MCF 10A (cell line): ENCODE results near the gene ACACA. TPM values are rescaled to one million over a fixed set of nuclear protein-coding genes. Genes with fewer than 3 reads are reported as not detected.

Experiments
- BruUV-seq: library from RNA; stranded (reverse); fragments of 400-500 nt; replicated peaks from 2 replicates; lab custom pipeline; 2021; lab: Mats Ljungman, UMichigan
- CTCF ChIA-PET: fragments of 300-600 bp; sonication (Branson Sonifier 250); formaldehyde crosslinking; extraction: SDS; loops from one replicate; lab custom pipeline; 2021; ENCODE audit warnings: antibody characterized with exemption, inconsistent platforms; lab: Yijun Ruan, JAX
- POLR2A ChIA-PET: fragments of 300-600, 350-650 bp; sonication (Branson Sonifier 250); formaldehyde crosslinking; extraction: SDS; loops from one replicate; lab custom pipeline; 2020; ENCODE audit warnings: antibody characterized with exemption, inconsistent platforms; lab: Yijun Ruan, JAX
- DNase-seq: peaks from one replicate; pipeline ENCODE4 v3.0.0-alpha.2; 2018; ENCODE audit not compliant: unreplicated experiment
- H3K27ac Mint-ChIP-seq: one replicate; pipeline ENCODE4 v1.8.0; 2022; ENCODE audit warnings: mild to moderate bottlenecking, low read depth, mixed read lengths; ENCODE audit not compliant: unreplicated experiment
- H3K27me3 Mint-ChIP-seq: one replicate; pipeline ENCODE4 v1.8.0; 2022; ENCODE audit warnings: mixed read lengths; ENCODE audit not compliant: insufficient read depth, unreplicated experiment
- H3K36me3 Mint-ChIP-seq: one replicate; pipeline ENCODE4 v1.8.0; 2022; ENCODE audit warnings: mild to moderate bottlenecking, moderate library complexity, mixed read lengths; ENCODE audit not compliant: insufficient read depth, unreplicated experiment
- H3K4me1 Mint-ChIP-seq: one replicate; pipeline ENCODE4 v1.8.0; 2022; ENCODE audit warnings: mixed read lengths; ENCODE audit not compliant: insufficient read depth, unreplicated experiment
- H3K4me3 Mint-ChIP-seq: one replicate; pipeline ENCODE4 v1.8.0; 2022; ENCODE audit warnings: mild to moderate bottlenecking, moderate library complexity, mixed read lengths; ENCODE audit not compliant: unreplicated experiment
- H3K9me3 Mint-ChIP-seq: one replicate; pipeline ENCODE4 v1.8.0; 2022; ENCODE audit warnings: mixed read lengths; ENCODE audit not compliant: unreplicated experiment
- intact Hi-C: fragments of 100-400 bp; cut with micrococcal nuclease; formaldehyde crosslinking; loops from 2 replicates; pipeline ENCODE4 v1.14.1; 2022
- total RNA-seq: library from RNA; stranded (reverse); gene quantifications from 2 replicates; pipeline ENCODE4 v1.2.3, GENCODE V29; 2022
- TF ChIP-seq, protein P1 (sequence below): fragments of 200-600 bp; IDR thresholded peaks from one replicate; pipeline ENCODE4 v1.8.0; 2022; ENCODE audit warnings: antibody characterized with exemption, mild to moderate bottlenecking; ENCODE audit not compliant: unreplicated experiment

Gene ACACA
- total RNA-seq, 1 experiment from 2014 or later = 100 TPM

GRCh38 chr17:37261286-37261685 is 145.3 kb downstream of the ACACA start:
- H3K36me3 Mint-ChIP-seq = peaks cover 76% of the 10 kb centered on the region
- no peak for DNase-seq
- no TSS peak for BruUV-seq
- peaks cover 7% of the 10 kb centered on the region for H3K9me3 Mint-ChIP-seq
- POLR2A ChIA-PET = interaction anchor here (0.8 kb wide), 1 partner anchor 28 kb away, joined by 3 read pairs; no protein-coding TSS in a partner anchor
- H3K4me1 Mint-ChIP-seq = no peaks in the 10 kb centered on the region
- H3K4me3 Mint-ChIP-seq = no peak overlapping the region
- intact Hi-C loops = no loop called here
- no peak overlapping the region for H3K27ac Mint-ChIP-seq
- no peaks in the 10 kb centered on the region for H3K27me3 Mint-ChIP-seq
- CTCF ChIA-PET = interaction anchor here (0.5 to 0.6 kb wide), 2 partner anchors 247 to 1238 kb away, joined by 3 read pairs; no protein-coding TSS in a partner anchor
- TF ChIP-seq, protein P1, sequence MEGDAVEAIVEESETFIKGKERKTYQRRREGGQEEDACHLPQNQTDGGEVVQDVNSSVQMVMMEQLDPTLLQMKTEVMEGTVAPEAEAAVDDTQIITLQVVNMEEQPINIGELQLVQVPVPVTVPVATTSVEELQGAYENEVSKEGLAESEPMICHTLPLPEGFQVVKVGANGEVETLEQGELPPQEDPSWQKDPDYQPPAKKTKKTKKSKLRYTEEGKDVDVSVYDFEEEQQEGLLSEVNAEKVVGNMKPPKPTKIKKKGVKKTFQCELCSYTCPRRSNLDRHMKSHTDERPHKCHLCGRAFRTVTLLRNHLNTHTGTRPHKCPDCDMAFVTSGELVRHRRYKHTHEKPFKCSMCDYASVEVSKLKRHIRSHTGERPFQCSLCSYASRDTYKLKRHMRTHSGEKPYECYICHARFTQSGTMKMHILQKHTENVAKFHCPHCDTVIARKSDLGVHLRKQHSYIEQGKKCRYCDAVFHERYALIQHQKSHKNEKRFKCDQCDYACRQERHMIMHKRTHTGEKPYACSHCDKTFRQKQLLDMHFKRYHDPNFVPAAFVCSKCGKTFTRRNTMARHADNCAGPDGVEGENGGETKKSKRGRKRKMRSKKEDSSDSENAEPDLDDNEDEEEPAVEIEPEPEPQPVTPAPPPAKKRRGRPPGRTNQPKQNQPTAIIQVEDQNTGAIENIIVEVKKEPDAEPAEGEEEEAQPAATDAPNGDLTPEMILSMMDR = no peak

DNA sequence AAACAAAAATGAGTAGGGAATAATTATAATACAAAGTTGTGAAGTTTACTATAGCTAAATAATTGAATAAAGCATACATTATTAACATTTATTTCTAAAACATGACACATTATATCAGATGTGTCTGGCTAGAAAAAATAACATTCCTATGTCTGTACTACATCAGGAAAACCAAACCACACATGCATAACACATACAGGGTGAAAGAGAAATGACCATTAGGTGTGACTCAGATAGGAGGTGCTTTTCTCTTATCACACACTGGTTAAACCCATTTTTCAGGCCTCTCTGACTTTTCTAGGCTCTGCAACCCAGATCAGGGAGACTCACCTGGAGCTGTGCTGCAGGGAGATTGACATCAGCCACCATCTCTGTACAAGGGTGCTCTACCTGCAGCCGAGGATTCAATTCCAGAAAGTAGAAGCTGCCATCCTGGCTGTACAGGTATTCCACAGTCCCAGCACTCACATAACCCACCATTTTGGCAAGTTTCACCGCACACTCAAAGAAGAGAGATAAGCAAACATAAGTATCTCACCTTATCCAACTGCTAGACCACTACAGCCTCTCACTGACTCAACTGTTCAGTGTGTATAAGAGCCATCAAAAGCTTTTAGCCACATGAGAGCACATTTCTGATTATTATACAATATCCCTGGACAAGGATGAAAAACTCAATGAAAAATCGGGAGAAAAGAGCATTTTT is 147.5 kb downstream of the ACACA start:
- H3K9me3 Mint-ChIP-seq = no peaks in the 10 kb centered on the region
- no peak for DNase-seq
- TF ChIP-seq, protein P1 = no peak
- ChIA-PET CTCF (interaction anchor here (0.6 kb wide), 1 partner anchor 182 kb away, joined by 3 read pairs; no protein-coding TSS in a partner anchor), POLR2A (interaction anchor here (0.6 to 1.2 kb wide), 4 partner anchors 9 to 532 kb away, joined by 3 to 7 read pairs (median 3); no protein-coding TSS in a partner anchor)
- H3K27me3 Mint-ChIP-seq = no peaks in the 10 kb centered on the region
- no peak overlapping the region for H3K27ac Mint-ChIP-seq
- no peak overlapping the region for H3K4me3 Mint-ChIP-seq
- no peaks in the 10 kb centered on the region for H3K4me1 Mint-ChIP-seq
- no TSS peak for BruUV-seq
- peaks cover 72% of the 10 kb centered on the region for H3K36me3 Mint-ChIP-seq
- intact Hi-C loops = no loop called here

DNA sequence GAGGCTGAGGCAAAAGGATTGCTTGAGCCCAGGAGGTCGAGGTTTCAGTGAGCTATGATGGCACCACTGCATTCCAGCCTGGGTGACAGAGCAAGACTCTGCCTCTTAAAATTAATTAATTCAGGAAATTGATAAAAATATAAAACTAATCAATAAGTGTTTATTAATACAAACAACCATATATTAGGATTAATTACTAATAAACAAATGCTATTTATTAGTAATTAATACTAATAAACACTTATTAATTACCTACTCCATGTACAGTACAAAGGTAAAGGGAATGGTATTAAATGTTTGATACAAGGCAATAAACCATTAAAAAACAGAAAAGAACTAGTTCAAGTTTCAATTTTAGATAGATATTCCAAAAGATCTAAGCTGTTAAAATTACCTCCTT is 150.0 kb downstream of the ACACA start:
- no peak for DNase-seq
- intact Hi-C loops = no loop called here
- Mint-ChIP-seq H3K27me3 (no peaks in the 10 kb centered on the region), H3K36me3 (peaks cover 72% of the 10 kb centered on the region), H3K9me3 (no peaks in the 10 kb centered on the region), H3K4me1 (no peaks in the 10 kb centered on the region), H3K4me3 (no peak overlapping the region), H3K27ac (no peak overlapping the region)
- TF ChIP-seq, protein P1 = no peak
- BruUV-seq = no TSS peak
- ChIA-PET POLR2A (interaction anchor here (0.6 kb wide), 2 partner anchors 12 kb away, joined by 3 to 4 read pairs; no protein-coding TSS in a partner anchor), CTCF (interaction anchor here (4.8 kb wide), 1 partner anchor 17 kb away, joined by 19 read pairs; no protein-coding TSS in a partner anchor)

DNA sequence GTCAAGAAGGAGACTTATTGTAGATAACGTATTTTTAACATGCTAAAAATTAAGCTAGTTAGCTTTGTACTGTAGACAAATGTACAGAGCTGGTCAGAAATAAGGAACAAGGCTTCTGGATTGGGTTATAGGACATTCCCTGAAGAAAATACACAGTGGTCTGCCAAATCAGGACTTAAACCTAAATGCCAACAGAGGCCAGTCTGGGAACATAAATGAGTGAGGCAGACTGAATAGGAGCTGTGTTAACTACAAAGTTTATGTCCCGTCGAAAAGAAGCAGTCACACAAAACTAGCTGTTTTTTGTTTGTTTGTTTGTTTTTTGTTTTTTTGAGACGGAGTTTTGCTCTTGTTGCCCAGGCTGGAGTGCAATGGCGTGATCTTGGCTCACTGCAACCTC is 151.2 kb downstream of the ACACA start:
- H3K4me1 Mint-ChIP-seq = no peaks in the 10 kb centered on the region
- no TSS peak for BruUV-seq
- ChIA-PET POLR2A (interaction anchor here (0.6 kb wide), 1 partner anchor 681 kb away, joined by 3 read pairs; no protein-coding TSS in a partner anchor), CTCF (interaction anchor here (0.6 to 4.8 kb wide), 7 partner anchors 9 to 315 kb away, joined by 3 to 19 read pairs (median 4); no protein-coding TSS in a partner anchor)
- intact Hi-C loops = no loop called here
- no peak for DNase-seq
- peaks cover 74% of the 10 kb centered on the region for H3K36me3 Mint-ChIP-seq
- no peaks in the 10 kb centered on the region for H3K9me3 Mint-ChIP-seq
- H3K27me3 Mint-ChIP-seq = no peaks in the 10 kb centered on the region
- TF ChIP-seq, protein P1 = no peak
- no peak overlapping the region for H3K27ac Mint-ChIP-seq
- H3K4me3 Mint-ChIP-seq = no peak overlapping the region
